ENCODE data around the gene IYD. TPM values are rescaled to one million over a fixed set of nuclear protein-coding genes. Genes with fewer than 3 reads are reported as not detected.

The IYD gene
- total RNA-seq, 1 experiment from 2014 or later, result not detected

DNA sequence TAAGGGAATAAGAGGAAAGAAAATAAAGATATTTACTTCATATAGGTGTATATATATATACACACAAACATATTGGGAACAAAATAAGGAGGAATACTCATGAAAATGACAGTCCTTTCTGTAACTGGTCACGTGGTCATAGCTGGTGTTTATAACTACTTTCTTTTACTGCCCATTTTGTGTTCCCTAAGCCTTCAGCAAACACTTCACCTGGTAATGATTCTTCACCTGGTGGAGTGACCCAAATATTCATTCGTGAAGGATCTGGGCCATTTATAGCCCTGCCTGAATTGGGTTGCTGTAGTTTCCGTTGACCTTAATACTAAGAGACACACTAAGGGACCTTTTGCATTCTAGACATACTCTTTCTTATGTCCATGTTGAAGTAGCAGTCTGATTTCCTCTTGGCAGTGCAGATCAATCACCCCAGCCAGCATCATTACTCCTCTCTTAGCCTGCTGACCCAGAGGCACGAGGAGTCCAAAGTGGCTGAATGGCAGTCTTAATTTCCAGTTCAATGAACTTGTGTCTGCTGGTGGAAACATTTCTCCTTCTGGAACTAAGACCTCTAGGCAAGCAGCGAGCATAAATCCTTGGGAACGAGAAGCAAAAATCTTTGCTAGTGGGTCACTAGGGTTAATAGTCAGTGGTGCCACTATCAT is 39.9 kb upstream of the IYD start:
- H3K4me1 Mint-ChIP-seq, result peaks cover 12 to 14% of the 10 kb centered on the region in 2 experiments
- no peak overlapping the region for H4K5ac ChIP-seq (ENCODE audit: insufficient read length, low read depth, low read length)
- no peak overlapping the region for H3K27ac ChIP-seq (ENCODE audit: insufficient read length, low read depth, low read length)
- H3K9me3 Mint-ChIP-seq, result peaks cover 0 to 3% of the 10 kb centered on the region in 2 experiments; a peak in 2 of 5 replicates
- no CpG with 5 or more reads among the region's 6 CpGs for WGBS (ENCODE audit: extremely low coverage, insufficient read length, low lambda C conversion rate)
- H2BK5ac ChIP-seq (ENCODE audit: insufficient read length, low read length), result no peak overlapping the region
- H2AFZ ChIP-seq (ENCODE audit: low read length), result no peak overlapping the region
- H3K9me3 ChIP-seq (ENCODE audit: control insufficient read depth, low read depth, low read length), result no peaks in the 10 kb centered on the region
- peaks cover 2% of the 10 kb centered on the region; the same call in 1 of the 2 replicates for H3K27me3 Mint-ChIP-seq (ENCODE audit: low read depth)
- no peak overlapping the region for H3K9ac ChIP-seq (ENCODE audit: extremely low read depth, insufficient read length, low read length)
- no peaks in the 10 kb centered on the region for H3K79me2 ChIP-seq (ENCODE audit: insufficient read depth, low read length)
- H3T11ph ChIP-seq (ENCODE audit: low read length), result no peak overlapping the region
- no peak overlapping the region for H3K18ac ChIP-seq (ENCODE audit: insufficient read length, low read depth, low read length)
- H3K4me1 ChIP-seq (ENCODE audit: insufficient read depth, low read length), result no peaks in the 10 kb centered on the region; the same call in 1 of the 2 replicates
- no peak overlapping the region for H3K56ac ChIP-seq (ENCODE audit: insufficient read length, low read depth, low read length)
- no peak overlapping the region for H2AK5ac ChIP-seq (ENCODE audit: insufficient read length, low read length)
- H3K79me1 ChIP-seq (ENCODE audit: insufficient read depth, low read depth, low read length, poor library complexity, severe bottlenecking), result no peaks in the 10 kb centered on the region
- H3K14ac ChIP-seq (ENCODE audit: insufficient read depth, low read length), result no peak overlapping the region
- no peak overlapping the region for H3K4me3 Mint-ChIP-seq
- no peaks in the 10 kb centered on the region for H4K20me1 ChIP-seq (ENCODE audit: control insufficient read depth, insufficient read depth, insufficient read length)
- TF ChIP-seq, protein P1, sequence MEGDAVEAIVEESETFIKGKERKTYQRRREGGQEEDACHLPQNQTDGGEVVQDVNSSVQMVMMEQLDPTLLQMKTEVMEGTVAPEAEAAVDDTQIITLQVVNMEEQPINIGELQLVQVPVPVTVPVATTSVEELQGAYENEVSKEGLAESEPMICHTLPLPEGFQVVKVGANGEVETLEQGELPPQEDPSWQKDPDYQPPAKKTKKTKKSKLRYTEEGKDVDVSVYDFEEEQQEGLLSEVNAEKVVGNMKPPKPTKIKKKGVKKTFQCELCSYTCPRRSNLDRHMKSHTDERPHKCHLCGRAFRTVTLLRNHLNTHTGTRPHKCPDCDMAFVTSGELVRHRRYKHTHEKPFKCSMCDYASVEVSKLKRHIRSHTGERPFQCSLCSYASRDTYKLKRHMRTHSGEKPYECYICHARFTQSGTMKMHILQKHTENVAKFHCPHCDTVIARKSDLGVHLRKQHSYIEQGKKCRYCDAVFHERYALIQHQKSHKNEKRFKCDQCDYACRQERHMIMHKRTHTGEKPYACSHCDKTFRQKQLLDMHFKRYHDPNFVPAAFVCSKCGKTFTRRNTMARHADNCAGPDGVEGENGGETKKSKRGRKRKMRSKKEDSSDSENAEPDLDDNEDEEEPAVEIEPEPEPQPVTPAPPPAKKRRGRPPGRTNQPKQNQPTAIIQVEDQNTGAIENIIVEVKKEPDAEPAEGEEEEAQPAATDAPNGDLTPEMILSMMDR (conservative IDR thresholded peaks at IDR 0.05), result no peak
- peaks cover 0 to 2% (median 0%) of the 10 kb centered on the region in 3 experiments; a peak in 1 of 7 replicates for H3K36me3 Mint-ChIP-seq (ENCODE audit: insufficient read depth in 1 of 3, low read depth in 3 of 3)
- DNase-seq, result no peak
- H2BK12ac ChIP-seq (ENCODE audit: insufficient read length, low read depth, low read length), result no peak overlapping the region
- H2BK120ac ChIP-seq (ENCODE audit: low read depth, low read length, poor library complexity, severe bottlenecking), result no peak overlapping the region
- H4K91ac ChIP-seq (ENCODE audit: insufficient read length, low read depth, low read length), result no peak overlapping the region
- H4K8ac ChIP-seq (replicated peaks; ENCODE audit: insufficient read length, low read depth, low read length), result no peak overlapping the region
- no peak overlapping the region for H2BK20ac ChIP-seq (ENCODE audit: low read depth, low read length, poor library complexity, severe bottlenecking)
- H3K4ac ChIP-seq (ENCODE audit: low read depth, low read length), result no peak overlapping the region
- H3K4me2 ChIP-seq (ENCODE audit: insufficient read depth, insufficient read length, low read length), result no peak overlapping the region
- H3K23me2 ChIP-seq (ENCODE audit: insufficient read length, low read depth, low read length, poor library complexity, severe bottlenecking), result no peaks in the 10 kb centered on the region
- H3K27me3 ChIP-seq (ENCODE audit: insufficient read depth, low read length), result no peaks in the 10 kb centered on the region
- H3K27ac Mint-ChIP-seq, result no peak overlapping the region
- H2BK15ac ChIP-seq (ENCODE audit: low read depth, low read length), result no peak overlapping the region
- H3K23ac ChIP-seq (ENCODE audit: insufficient read length, low read depth, low read length), result no peak overlapping the region
